Neural cell (in vitro differentiated cells): ENCODE measurements around the gene FREY1. TPM values are rescaled to one million over a fixed set of nuclear protein-coding genes. Genes with fewer than 3 reads are reported as not detected.

Experiments used
- H2AFZ ChIP-seq: fragments of 200-600, 300-800 bp; sonication (generic), shearing (Covaris generic); 2 replicates; pipeline ENCODE4 v1.6.0; 2014; ENCODE audit warnings: low read depth, mild to moderate bottlenecking, antibody characterized with exemption, low read length, moderate library complexity
- H3F3A ChIP-seq: fragments of 200-600 bp; shearing (Covaris generic); 2 replicates; pipeline ENCODE4 v1.6.1; 2016; ENCODE audit warnings: mild to moderate bottlenecking, moderate library complexity, mixed read lengths, antibody characterized with exemption, low read length; ENCODE audit not compliant: insufficient read depth, poor library complexity, severe bottlenecking
- H3K27ac ChIP-seq: fragments of 200-600, 300-800 bp; sonication (generic), shearing (Covaris generic); 2 replicates; pipeline ENCODE4 v1.5.1; 2014; ENCODE audit warnings: mild to moderate bottlenecking, low read length, moderate library complexity
- H3K27me3 ChIP-seq: fragments of 300-800, 200-600 bp; sonication (generic), shearing (Covaris generic); 2 replicates; pipeline ENCODE4 v1.6.0; 2014; ENCODE audit warnings: mild to moderate bottlenecking, low read depth, low read length, moderate library complexity; ENCODE audit not compliant: insufficient read depth
- H3K36me3 ChIP-seq: fragments of 300-800, 200-600 bp; sonication (generic), shearing (Covaris generic); 2 replicates; pipeline ENCODE4 v1.5.1; 2014; ENCODE audit warnings: mild to moderate bottlenecking, antibody characterized with exemption, low read length, moderate library complexity; ENCODE audit not compliant: insufficient read depth
- H3K4me2 ChIP-seq: fragments of 300-800, 200-600 bp; sonication (generic), shearing (Covaris generic); 2 replicates; pipeline ENCODE4 v1.6.0; 2014; ENCODE audit warnings: mild to moderate bottlenecking, low read length
- H3K4me3 ChIP-seq: fragments of 300-800, 200-600 bp; sonication (generic), shearing (Covaris generic); 2 replicates; pipeline ENCODE4 v1.5.1; 2014; ENCODE audit warnings: mild to moderate bottlenecking, low read length, moderate library complexity
- H3K79me2 ChIP-seq: fragments of 200-600 bp; shearing (Covaris generic); replicated peaks from 2 replicates; pipeline ENCODE4 v1.6.0; 2014; ENCODE audit warnings: mild to moderate bottlenecking, low read length, moderate library complexity; ENCODE audit not compliant: insufficient read depth
- H3K9ac ChIP-seq: fragments of 300-800, 200-600 bp; sonication (generic), shearing (Covaris generic); 2 replicates; pipeline ENCODE4 v1.6.1; 2016; ENCODE audit warnings: mild to moderate bottlenecking, low read length, mixed read lengths
- H3K9me2 ChIP-seq: fragments of 200-600 bp; shearing (Covaris generic); 2 replicates; pipeline ENCODE4 v1.6.1; 2016; ENCODE audit warnings: mild to moderate bottlenecking, low read length, mixed read lengths; ENCODE audit not compliant: insufficient read depth
- H3K9me3 ChIP-seq: fragments of 200-600, 300-800 bp; sonication (generic), shearing (Covaris generic); 2 replicates; pipeline ENCODE4 v1.6.1; 2016; ENCODE audit warnings: mild to moderate bottlenecking, mixed run types, low read length, moderate library complexity, mixed read lengths
- H4K20me1 ChIP-seq: fragments of 200-600 bp; shearing (Covaris generic); 2 replicates; pipeline ENCODE4 v1.6.1; 2016; ENCODE audit warnings: mild to moderate bottlenecking, mixed run types; ENCODE audit not compliant: insufficient read depth
- CTCF ChIP-seq: fragments of 450-650 bp; IDR thresholded peaks from 2 replicates; pipeline ENCODE4 v1.5.1; 2014; ENCODE audit warnings: antibody characterized with exemption, mild to moderate bottlenecking, moderate library complexity; ENCODE audit not compliant: poor library complexity, severe bottlenecking
- EP300 ChIP-seq: fragments of 450-650 bp; conservative IDR thresholded peaks from 2 replicates; pipeline ENCODE4 v1.6.1; 2014; ENCODE audit warnings: antibody characterized with exemption, mild to moderate bottlenecking, moderate library complexity; ENCODE audit not compliant: poor library complexity, severe bottlenecking
- EZH2 ChIP-seq: fragments of 200-600, 300-800 bp; shearing (Covaris generic), sonication (generic); IDR thresholded peaks from 2 replicates; pipeline ENCODE4 v1.6.1; 2014; ENCODE audit warnings: antibody characterized with exemption, low read length, borderline replicate concordance, mild to moderate bottlenecking; ENCODE audit not compliant: insufficient read depth, poor library complexity, severe bottlenecking
- MXI1 ChIP-seq: fragments of 450-650 bp; conservative IDR thresholded peaks from 2 replicates; pipeline ENCODE4 v1.6.1; 2014; ENCODE audit warnings: antibody characterized with exemption, mild to moderate bottlenecking; ENCODE audit not compliant: poor library complexity, severe bottlenecking
- POLR2AphosphoS5 ChIP-seq: IDR thresholded peaks from 2 replicates; pipeline ENCODE4 v1.6.1; 2012
- RAD21 ChIP-seq: fragments of 450-650 bp; conservative IDR thresholded peaks from 2 replicates; pipeline ENCODE4 v1.6.1; 2014; ENCODE audit warnings: antibody characterized with exemption, mild to moderate bottlenecking, moderate library complexity
- REST ChIP-seq: IDR thresholded peaks from 2 replicates; pipeline ENCODE4 v1.6.1; 2012; ENCODE audit warnings: borderline replicate concordance
- SMC3 ChIP-seq: fragments of 450-650 bp; conservative IDR thresholded peaks from 2 replicates; pipeline ENCODE4 v1.6.1; 2014; ENCODE audit warnings: antibody characterized with exemption, mild to moderate bottlenecking, moderate library complexity; ENCODE audit not compliant: poor library complexity
- TAF1 ChIP-seq: IDR thresholded peaks from 2 replicates; pipeline ENCODE4 v1.6.1; 2012; ENCODE audit warnings: low read depth
- polyA plus RNA-seq: library from polyadenylated mRNA; depleted of rRNA; stranded (reverse); fragments of >200 nt; gene quantifications from 2 replicates; pipeline ENCODE4 v1.2.3, GENCODE V29; 2014

FREY1 gene
- polyA plus RNA-seq, 1 donor from 2014 or later, result not detected

- H3K4me3 ChIP-seq, result no peak overlapping the region
- no peak overlapping the region for H3K9ac ChIP-seq
- no peaks in the 10 kb centered on the region for H3F3A ChIP-seq
- TF ChIP-seq RAD21 (no peak), MXI1 (no peak), EP300 (no peak), TAF1 (no peak), SMC3 (no peak), EZH2 (no peak), CTCF (no peak), REST (no peak), POLR2AphosphoS5 (no peak)
- no peaks in the 10 kb centered on the region for H3K36me3 ChIP-seq
- no peaks in the 10 kb centered on the region for H3K9me3 ChIP-seq
- H4K20me1 ChIP-seq, result no peaks in the 10 kb centered on the region
- H3K27me3 ChIP-seq, result no peaks in the 10 kb centered on the region
- H3K4me2 ChIP-seq, result no peak overlapping the region
- H3K27ac ChIP-seq, result no peak overlapping the region
- H2AFZ ChIP-seq, result no peak overlapping the region
- no peaks in the 10 kb centered on the region for H3K9me2 ChIP-seq
- H3K79me2 ChIP-seq, result peaks cover 28% of the 10 kb centered on the region
Observed at GRCh38 chr11:45890886-45891550, 16.1 kb downstream of the FREY1 start.

GRCh38 chr11:45889966-45890365 lies 17.1 kb downstream of the FREY1 start:
- no peak overlapping the region for H3K27ac ChIP-seq
- H3K4me2 ChIP-seq, result no peak overlapping the region
- H2AFZ ChIP-seq, result no peak overlapping the region
- H3K36me3 ChIP-seq, result no peaks in the 10 kb centered on the region
- peaks cover 29% of the 10 kb centered on the region for H3K79me2 ChIP-seq
- H3K9me3 ChIP-seq, result no peaks in the 10 kb centered on the region
- H3F3A ChIP-seq, result no peaks in the 10 kb centered on the region
- H3K9ac ChIP-seq, result no peak overlapping the region
- no peaks in the 10 kb centered on the region for H3K27me3 ChIP-seq
- H3K9me2 ChIP-seq, result no peaks in the 10 kb centered on the region
- TF ChIP-seq RAD21, result no peak
- no peak for TF ChIP-seq REST
- TF ChIP-seq MXI1, result no peak
- no peak for TF ChIP-seq POLR2AphosphoS5
- no peak for TF ChIP-seq EP300
- TF ChIP-seq SMC3, result no peak
- no peak for TF ChIP-seq CTCF
- TF ChIP-seq TAF1, result no peak
- TF ChIP-seq EZH2, result no peak
- no peak overlapping the region for H3K4me3 ChIP-seq
- H4K20me1 ChIP-seq, result no peaks in the 10 kb centered on the region
